Activated CD8-positive, alpha-beta memory T cell treated with anti-CD3 and anti-CD28 coated beads, Interleukin-2, amount 10 ng/mL, durations not matched to agents 7 days and 5 days (primary cell): Measurements from ENCODE around the gene ERAP2. TPM values are rescaled to one million over a fixed set of nuclear protein-coding genes. Genes with fewer than 3 reads are reported as not detected.

ENCODE experiments used
- ATAC-seq: fragments of 150-1000 bp; cut with Tn5 transposase; one replicate; pipeline ENCODE4 v1.10.0; 2021; ENCODE audit warnings: moderate library complexity
- CTCF ChIA-PET: fragments of 350-600 bp; sonication (Branson Sonifier 250); formaldehyde crosslinking; loops from one replicate; lab custom pipeline; 2021; ENCODE audit warnings: antibody characterized with exemption; lab: Charles Lee
- DNase-seq: peaks from one replicate; pipeline ENCODE4 v3.0.0-alpha.2; 2020
- H3K27ac Mint-ChIP-seq: one replicate; pipeline ENCODE4 v1.8.0; 2021; ENCODE audit warnings: mild to moderate bottlenecking, mixed read lengths
- H3K27me3 Mint-ChIP-seq: one replicate; pipeline ENCODE4 v1.8.0; 2021; ENCODE audit warnings: mixed read lengths
- H3K36me3 Mint-ChIP-seq: one replicate; pipeline ENCODE4 v1.8.0; 2021; ENCODE audit warnings: mild to moderate bottlenecking, mixed read lengths
- H3K4me1 Mint-ChIP-seq: one replicate; pipeline ENCODE4 v1.8.0; 2021; ENCODE audit warnings: mixed read lengths
- H3K4me3 Mint-ChIP-seq: one replicate; pipeline ENCODE4 v1.8.0; 2021; ENCODE audit warnings: mild to moderate bottlenecking, moderate library complexity, mixed read lengths
- H3K9me3 Mint-ChIP-seq: one replicate; pipeline ENCODE4 v1.8.0; 2022; ENCODE audit warnings: low read depth, mixed read lengths
- total RNA-seq, 2 experiments: library from RNA; stranded (reverse); gene quantifications; one replicate each; pipeline ENCODE4 v1.2.3, GENCODE V29; 2021

ERAP2 gene
- total RNA-seq, 2 experiments from 2014 or later: 89.3 to 105 TPM

GRCh38 chr5:96943799-96944198 lies 67.5 kb downstream of the ERAP2 start:
- DNase-seq: no peak
- CTCF ChIA-PET: no interaction called here
- peaks cover 42% of the 10 kb centered on the region for H3K4me1 Mint-ChIP-seq
- peaks cover 28% of the 10 kb centered on the region for H3K36me3 Mint-ChIP-seq
- ATAC-seq: no peak
- H3K4me3 Mint-ChIP-seq: no peak overlapping the region
- peak overlapping the region; percentile 18 for H3K27ac Mint-ChIP-seq
- no peaks in the 10 kb centered on the region for H3K27me3 Mint-ChIP-seq
- no peaks in the 10 kb centered on the region for H3K9me3 Mint-ChIP-seq

- no peaks in the 10 kb centered on the region for H3K9me3 Mint-ChIP-seq
- H3K4me3 Mint-ChIP-seq: no peak overlapping the region
- H3K4me1 Mint-ChIP-seq: peaks cover 37% of the 10 kb centered on the region
- CTCF ChIA-PET: interaction anchor here (0.7 to 1.2 kb wide), 2 partner anchors 18 to 52 kb away, joined by 3 to 4 read pairs; no protein-coding TSS in a partner anchor
- H3K27ac Mint-ChIP-seq: no peak overlapping the region
- H3K36me3 Mint-ChIP-seq: peaks cover 39% of the 10 kb centered on the region
- no peaks in the 10 kb centered on the region for H3K27me3 Mint-ChIP-seq
- ATAC-seq: no peak
- DNase-seq: no peak
Measured at GRCh38 chr5:96945144-96945897, 69.0 kb downstream of the ERAP2 start.

GRCh38 chr5:96946381-96946780 lies 70.1 kb downstream of the ERAP2 start:
- Mint-ChIP-seq H3K27ac (no peak overlapping the region), H3K27me3 (no peaks in the 10 kb centered on the region), H3K36me3 (peaks cover 36% of the 10 kb centered on the region), H3K4me1 (peaks cover 30% of the 10 kb centered on the region), H3K4me3 (no peak overlapping the region), H3K9me3 (no peaks in the 10 kb centered on the region)
- ATAC-seq: no peak
- DNase-seq: no peak
- CTCF ChIA-PET: interaction anchor here (0.6 to 1.2 kb wide), 2 partner anchors 28 to 51 kb away, joined by 3 to 4 read pairs; no protein-coding TSS in a partner anchor

- CTCF ChIA-PET: interaction anchor here (0.9 kb wide), 1 partner anchor 12 kb away, joined by 3 read pairs; no protein-coding TSS in a partner anchor
- no peaks in the 10 kb centered on the region for H3K9me3 Mint-ChIP-seq
- H3K4me3 Mint-ChIP-seq: no peak overlapping the region
- DNase-seq: no peak
- H3K27ac Mint-ChIP-seq: no peak overlapping the region
- no peaks in the 10 kb centered on the region for H3K27me3 Mint-ChIP-seq
- no peak for ATAC-seq
- H3K4me1 Mint-ChIP-seq: peaks cover 43% of the 10 kb centered on the region
- peaks cover 38% of the 10 kb centered on the region for H3K36me3 Mint-ChIP-seq
Measured at GRCh38 chr5:96952118-96952750, 75.9 kb downstream of the ERAP2 start.

GRCh38 chr5:96952974-96953730 lies 76.9 kb downstream of the ERAP2 start:
- DNase-seq (no peak), ATAC-seq (no peak)
- Mint-ChIP-seq H3K36me3 (peaks cover 37% of the 10 kb centered on the region), H3K4me1 (peaks cover 50% of the 10 kb centered on the region), H3K27me3 (no peaks in the 10 kb centered on the region), H3K4me3 (no peak overlapping the region), H3K27ac (no peak overlapping the region), H3K9me3 (no peaks in the 10 kb centered on the region)
- CTCF ChIA-PET: interaction anchor here (0.9 kb wide), 1 partner anchor 13 kb away, joined by 3 read pairs; no protein-coding TSS in a partner anchor

GRCh38 chr5:96957254-96958049 lies 81.2 kb downstream of the ERAP2 start:
- CTCF ChIA-PET: interaction anchor here (0.8 to 2.4 kb wide), 4 partner anchors 17 to 88 kb away, joined by 3 to 6 read pairs (median 4); no protein-coding TSS in a partner anchor
- ATAC-seq (peak; percentile 78), DNase-seq (peak; percentile 67)
- H3K9me3 Mint-ChIP-seq: no peaks in the 10 kb centered on the region
- H3K27ac Mint-ChIP-seq: peak overlapping the region; percentile 88
- peak overlapping the region; percentile 68 for H3K4me3 Mint-ChIP-seq
- H3K36me3 Mint-ChIP-seq: peaks cover 28% of the 10 kb centered on the region
- no peaks in the 10 kb centered on the region for H3K27me3 Mint-ChIP-seq
- peaks cover 71% of the 10 kb centered on the region for H3K4me1 Mint-ChIP-seq

- no peak for ATAC-seq
- CTCF ChIA-PET: interaction anchor here (0.7 to 2.4 kb wide), 3 partner anchors 9 to 25 kb away, joined by 3 to 6 read pairs (median 5); partner anchors contain the start of gene LNPEP
- Mint-ChIP-seq H3K27me3 (no peaks in the 10 kb centered on the region), H3K9me3 (no peaks in the 10 kb centered on the region), H3K27ac (peak overlapping the region; percentile 88), H3K4me3 (peak overlapping the region; percentile 30), H3K36me3 (peaks cover 37% of the 10 kb centered on the region), H3K4me1 (peaks cover 73% of the 10 kb centered on the region)
- DNase-seq: no peak
Measured at GRCh38 chr5:96958977-96959376, 82.7 kb downstream of the ERAP2 start.

- ATAC-seq (peak; percentile 55), DNase-seq (no peak)
- H3K4me1 Mint-ChIP-seq: peaks cover 75% of the 10 kb centered on the region
- H3K9me3 Mint-ChIP-seq: peaks cover 3% of the 10 kb centered on the region
- peak overlapping the region; percentile 86 for H3K27ac Mint-ChIP-seq
- CTCF ChIA-PET: interaction anchor here (0.9 to 1.6 kb wide), 2 partner anchors 25 to 209 kb away, joined by 4 to 5 read pairs; partner anchors contain the start of gene LNPEP
- peak overlapping the region; percentile 48 for H3K4me3 Mint-ChIP-seq
- H3K36me3 Mint-ChIP-seq: peaks cover 41% of the 10 kb centered on the region
- H3K27me3 Mint-ChIP-seq: no peaks in the 10 kb centered on the region
Measured at GRCh38 chr5:96961053-96961452, 84.8 kb downstream of the ERAP2 start.

GRCh38 chr5:96962540-96962991 lies 86.3 kb downstream of the ERAP2 start:
- Mint-ChIP-seq H3K36me3 (peaks cover 47% of the 10 kb centered on the region), H3K4me3 (peak overlapping the region; percentile 50), H3K9me3 (peaks cover 3% of the 10 kb centered on the region), H3K4me1 (peaks cover 66% of the 10 kb centered on the region), H3K27ac (peak overlapping the region; percentile 94), H3K27me3 (no peaks in the 10 kb centered on the region)
- CTCF ChIA-PET: interaction anchor here (0.5 to 1.9 kb wide), 7 partner anchors 10 to 171 kb away, joined by 3 to 8 read pairs (median 4); partner anchors contain the start of gene LNPEP
- ATAC-seq (peak; percentile 18), DNase-seq (no peak)

GRCh38 chr5:96963267-96963666 lies 87.0 kb downstream of the ERAP2 start:
- H3K4me3 Mint-ChIP-seq: peak overlapping the region; percentile 44
- H3K9me3 Mint-ChIP-seq: peaks cover 3% of the 10 kb centered on the region
- DNase-seq (peak; percentile 71), ATAC-seq (peak; percentile 77)
- H3K4me1 Mint-ChIP-seq: peaks cover 64% of the 10 kb centered on the region
- H3K27ac Mint-ChIP-seq: peak overlapping the region; percentile 94
- peaks cover 47% of the 10 kb centered on the region for H3K36me3 Mint-ChIP-seq
- no peaks in the 10 kb centered on the region for H3K27me3 Mint-ChIP-seq
- CTCF ChIA-PET: interaction anchor here (0.5 to 1.9 kb wide), 5 partner anchors 10 to 171 kb away, joined by 3 to 8 read pairs (median 4); partner anchors contain the start of gene LNPEP

GRCh38 chr5:96966801-96967200 lies 90.5 kb downstream of the ERAP2 start:
- CTCF ChIA-PET: interaction anchor here (1.5 kb wide), 1 partner anchor 26 kb away, joined by 5 read pairs; no protein-coding TSS in a partner anchor
- peaks cover 45% of the 10 kb centered on the region for H3K36me3 Mint-ChIP-seq
- H3K4me3 Mint-ChIP-seq: no peak overlapping the region
- peaks cover 3% of the 10 kb centered on the region for H3K9me3 Mint-ChIP-seq
- DNase-seq: no peak
- peaks cover 63% of the 10 kb centered on the region for H3K4me1 Mint-ChIP-seq
- no peaks in the 10 kb centered on the region for H3K27me3 Mint-ChIP-seq
- H3K27ac Mint-ChIP-seq: no peak overlapping the region
- ATAC-seq: no peak

GRCh38 chr5:96967400-96967799 lies 91.1 kb downstream of the ERAP2 start:
- Mint-ChIP-seq H3K36me3 (peaks cover 47% of the 10 kb centered on the region), H3K27me3 (no peaks in the 10 kb centered on the region), H3K9me3 (peaks cover 3% of the 10 kb centered on the region), H3K4me3 (no peak overlapping the region), H3K4me1 (peaks cover 63% of the 10 kb centered on the region), H3K27ac (no peak overlapping the region)
- DNase-seq (no peak), ATAC-seq (no peak)
- CTCF ChIA-PET: no interaction called here
